GM18505 (cell line): ENCODE data around the gene C20orf204.

Experiments used
- ATAC-seq: cut with Tn5 transposase; IDR thresholded peaks from one replicate; pipeline ENCODE4 v1.9.1; 2021; ENCODE audit not compliant: unreplicated experiment
- POLR2A ChIP-seq: IDR thresholded peaks from 4 replicates; pipeline ENCODE4 v1.6.1; 2011; ENCODE audit warnings: borderline replicate concordance; ENCODE audit not compliant: insufficient read depth, insufficient read length; ENCODE audit errors: extremely low read depth

The C20orf204 gene

GRCh38 chr20:64042054-64042781, 6.2 kb downstream of the C20orf204 start:
- peak; percentile 40 for TF ChIP-seq POLR2A
- no peak for ATAC-seq

GRCh38 chr20:64043768-64044167, 7.8 kb downstream of the C20orf204 start:
- TF ChIP-seq POLR2A: no peak
- ATAC-seq: no peak

- ATAC-seq: no peak
- TF ChIP-seq POLR2A: no peak
Observed at GRCh38 chr20:64044484-64045247, 8.7 kb downstream of the C20orf204 start.

GRCh38 chr20:64045346-64046011, 9.5 kb downstream of the C20orf204 start:
- TF ChIP-seq POLR2A: no peak
- ATAC-seq: no peak

GRCh38 chr20:64047046-64047389, 11.0 kb downstream of the C20orf204 start:
- no peak for TF ChIP-seq POLR2A
- no peak for ATAC-seq

- no peak for TF ChIP-seq POLR2A
- no peak for ATAC-seq
Observed at GRCh38 chr20:64047968-64048401, 12.0 kb downstream of the C20orf204 start.

GRCh38 chr20:64048402-64049044, 12.5 kb downstream of the C20orf204 start:
- no peak for TF ChIP-seq POLR2A
- ATAC-seq: no peak

- ATAC-seq: no peak
- TF ChIP-seq POLR2A: no peak
Observed at GRCh38 chr20:64049060-64049877, 13.3 kb downstream of the C20orf204 start, which contains the start of gene SOX18. Gene SOX18, minus strand, starts transcription at chr20:64049639. Its CDS starts 123 bp downstream, at chr20:64049516.

GRCh38 chr20:64049878-64050260, 13.9 kb downstream of the C20orf204 start:
- no peak for TF ChIP-seq POLR2A
- ATAC-seq: no peak

- no peak for ATAC-seq
- no peak for TF ChIP-seq POLR2A
Observed at GRCh38 chr20:64050261-64051032, 14.5 kb downstream of the C20orf204 start.

- ATAC-seq: no peak
Observed at GRCh38 chr20:64051033-64051452, 15.1 kb downstream of the C20orf204 start.

GRCh38 chr20:64051561-64052325, 15.8 kb downstream of the C20orf204 start:
- no peak for ATAC-seq
- TF ChIP-seq POLR2A: no peak

More at GRCh38 chr20:64051033-64051452, 15.1 kb downstream of the C20orf204 start:
- no peak for TF ChIP-seq POLR2A

- TF ChIP-seq POLR2A: no peak
- no peak for ATAC-seq
Observed at GRCh38 chr20:64052326-64052722, 16.3 kb downstream of the C20orf204 start.
